Uterus (tissue), 4 donors: ENCODE measurements around the gene UBASH3A. TPM values are rescaled to one million over a fixed set of nuclear protein-coding genes. Genes with fewer than 3 reads are reported as not detected.

Experiments used
- DNase-seq, 2 donors: peaks; one replicate each; pipeline ENCODE4 v3.0.0-alpha.2; 2019 to 2020
- H3K27ac ChIP-seq, 2 donors: fragments of 200-600 bp; sonication (generic); 1 replicate in 1 of 2; 2 replicates in 1 of 2; pipeline ENCODE4 v1.5.1; 2016 to 2018
- H3K27me3 ChIP-seq, 2 donors: fragments of 200-600 bp; sonication (generic); one replicate each; pipeline ENCODE4 v1.5.1; 2018 to 2019; ENCODE audit warnings: control low read depth in 1 of 2
- H3K36me3 ChIP-seq, 2 donors: fragments of 200-600 bp; sonication (generic); one replicate each; pipeline ENCODE4 v1.5.1; 2019; ENCODE audit warnings: control low read depth in 1 of 2
- H3K4me1 ChIP-seq, 2 donors: fragments of 200-600 bp; sonication (generic); one replicate each; pipeline ENCODE4 v1.5.1; 2018 to 2019; ENCODE audit warnings: control low read depth in 1 of 2
- H3K4me3 ChIP-seq, 2 donors: fragments of 200-600 bp; sonication (generic); 1 replicate in 1 of 2; 2 replicates in 1 of 2; pipeline ENCODE4 v1.5.1; 2018 to 2019; ENCODE audit warnings: mild to moderate bottlenecking in 1 of 2
- H3K9me3 ChIP-seq, 2 donors: fragments of 200-600 bp; sonication (generic); one replicate each; pipeline ENCODE4 v1.5.1; 2019; ENCODE audit warnings: control low read depth in 1 of 2
- POLR2A ChIP-seq, 2 donors: fragments of 450-650 bp; IDR thresholded peaks; one replicate each; pipeline ENCODE4 v1.6.1; 2016; ENCODE audit warnings: antibody characterized with exemption in 2 of 2, mild to moderate bottlenecking in 1 of 2, moderate library complexity in 1 of 2
- intact Hi-C: fragments of 100-400 bp; cut with DNase I; formaldehyde crosslinking; loops from one replicate; pipeline ENCODE4 v1.15.1; 2023; ENCODE audit warnings: low total_unique reads
- total RNA-seq, 4 donors: library from RNA; depleted of rRNA in 3 of 4; stranded (reverse); fragments of >200 nt in 3 of 4; gene quantifications; one replicate each; pipeline versions ENCODE4 v1.1.0 to v1.2.4, GENCODE V29; 2014 to 2023
- TF ChIP-seq, protein P1 (sequence below), 4 experiments: fragments of 200-600 bp in 2 of 4; fragments of 450-650 bp in 2 of 4; sonication (generic) in 2 of 4; IDR thresholded peaks; one replicate each; pipeline ENCODE4 v1.5.1; 2016 to 2019; ENCODE audit warnings: antibody characterized with exemption in 4 of 4, mild to moderate bottlenecking in 2 of 4, moderate library complexity in 1 of 4
- donor health status: DM: yes; HTN: yes; CAD: no.

The UBASH3A gene
- total RNA-seq, 4 donors from 2014 or later: 0.79 to 1.0 TPM; not detected in 2

DNA sequence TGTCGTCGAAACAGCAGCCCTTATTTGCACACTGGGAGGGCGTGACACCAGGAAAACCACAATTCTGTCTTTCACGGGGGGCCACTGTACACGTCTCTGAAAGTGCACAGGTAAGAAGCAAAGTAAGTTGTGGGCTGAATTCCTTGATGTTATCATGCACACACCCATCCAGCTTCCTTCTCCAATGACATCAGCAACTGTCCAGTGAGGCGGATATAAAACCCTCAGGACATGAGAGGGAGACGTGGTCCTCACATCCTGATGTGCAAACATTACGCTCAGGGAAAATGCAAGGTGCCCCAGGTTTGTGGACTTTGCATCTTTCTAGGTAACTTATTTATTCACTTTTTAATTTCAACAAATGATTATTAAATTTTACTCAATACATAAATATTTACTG lies 40.4 kb upstream of the UBASH3A start:
- H3K4me3 ChIP-seq: no peak overlapping the region
- no peak overlapping the region for H3K27ac ChIP-seq
- no peaks in the 10 kb centered on the region for H3K9me3 ChIP-seq
- H3K36me3 ChIP-seq: no peaks in the 10 kb centered on the region
- no peaks in the 10 kb centered on the region for H3K27me3 ChIP-seq
- intact Hi-C loops: no loop called here
- DNase-seq: no peak
- TF ChIP-seq POLR2A (IDR thresholded peaks at IDR 0.05): no peak
- TF ChIP-seq, protein P1, sequence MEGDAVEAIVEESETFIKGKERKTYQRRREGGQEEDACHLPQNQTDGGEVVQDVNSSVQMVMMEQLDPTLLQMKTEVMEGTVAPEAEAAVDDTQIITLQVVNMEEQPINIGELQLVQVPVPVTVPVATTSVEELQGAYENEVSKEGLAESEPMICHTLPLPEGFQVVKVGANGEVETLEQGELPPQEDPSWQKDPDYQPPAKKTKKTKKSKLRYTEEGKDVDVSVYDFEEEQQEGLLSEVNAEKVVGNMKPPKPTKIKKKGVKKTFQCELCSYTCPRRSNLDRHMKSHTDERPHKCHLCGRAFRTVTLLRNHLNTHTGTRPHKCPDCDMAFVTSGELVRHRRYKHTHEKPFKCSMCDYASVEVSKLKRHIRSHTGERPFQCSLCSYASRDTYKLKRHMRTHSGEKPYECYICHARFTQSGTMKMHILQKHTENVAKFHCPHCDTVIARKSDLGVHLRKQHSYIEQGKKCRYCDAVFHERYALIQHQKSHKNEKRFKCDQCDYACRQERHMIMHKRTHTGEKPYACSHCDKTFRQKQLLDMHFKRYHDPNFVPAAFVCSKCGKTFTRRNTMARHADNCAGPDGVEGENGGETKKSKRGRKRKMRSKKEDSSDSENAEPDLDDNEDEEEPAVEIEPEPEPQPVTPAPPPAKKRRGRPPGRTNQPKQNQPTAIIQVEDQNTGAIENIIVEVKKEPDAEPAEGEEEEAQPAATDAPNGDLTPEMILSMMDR (IDR thresholded peaks at IDR 0.05): no peak
- no peaks in the 10 kb centered on the region for H3K4me1 ChIP-seq

DNA sequence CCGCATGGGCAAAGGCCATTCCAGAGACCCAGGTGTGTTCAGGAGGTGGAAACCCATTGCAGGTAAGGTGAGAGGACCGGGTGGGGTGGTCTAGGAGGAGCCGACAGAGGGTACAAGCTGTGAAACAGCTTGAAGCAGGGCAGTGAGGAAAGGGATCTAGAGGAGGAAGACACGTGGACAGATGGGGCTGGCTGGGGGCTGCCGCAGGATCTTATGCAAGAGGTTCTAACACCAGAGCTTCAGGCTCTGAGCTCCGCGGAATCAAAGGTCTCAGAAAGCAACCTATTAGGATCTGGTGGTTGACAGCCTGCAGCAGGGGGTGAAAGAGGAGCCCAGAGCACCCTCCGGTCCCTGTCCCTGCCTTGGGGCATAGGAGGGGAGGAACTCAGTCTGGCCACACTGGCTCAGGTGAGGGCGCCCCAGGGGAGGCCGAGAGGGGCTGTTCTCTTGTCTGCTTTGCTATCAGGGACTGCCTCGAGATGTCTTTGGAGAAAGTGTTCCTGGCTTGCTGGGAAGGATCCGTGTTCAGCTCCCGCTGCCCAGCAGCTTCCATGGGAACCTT lies 39.3 kb upstream of the UBASH3A start:
- DNase-seq: no peak
- intact Hi-C loops: no loop called here
- TF ChIP-seq, protein P1 (IDR thresholded peaks at IDR 0.05): no peak
- TF ChIP-seq POLR2A (IDR thresholded peaks at IDR 0.05): no peak
- H3K4me3 ChIP-seq: no peak overlapping the region
- no peaks in the 10 kb centered on the region for H3K27me3 ChIP-seq
- H3K27ac ChIP-seq: no peak overlapping the region
- no peaks in the 10 kb centered on the region for H3K36me3 ChIP-seq
- no peaks in the 10 kb centered on the region for H3K9me3 ChIP-seq
- no peaks in the 10 kb centered on the region for H3K4me1 ChIP-seq

DNA sequence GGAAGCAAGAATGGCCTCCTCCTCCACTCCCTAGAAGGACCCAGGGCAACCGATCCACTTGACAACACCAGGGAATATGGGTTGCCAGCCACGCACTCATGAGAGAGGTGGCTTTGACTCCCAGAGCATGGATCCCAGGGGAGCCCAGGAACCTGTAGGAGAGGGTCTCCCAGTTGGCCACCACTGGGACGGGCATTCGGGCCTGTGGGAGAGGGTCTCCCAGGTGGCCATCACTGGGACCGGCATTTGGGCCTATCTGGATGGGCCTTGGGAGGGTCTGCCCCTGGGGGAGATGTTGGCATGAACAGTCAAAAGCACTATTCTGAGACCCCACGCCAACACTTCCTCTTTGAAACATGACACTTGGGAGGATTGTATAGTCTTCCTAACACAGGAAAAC lies 37.9 kb upstream of the UBASH3A start:
- no peaks in the 10 kb centered on the region for H3K4me1 ChIP-seq
- no peak overlapping the region for H3K4me3 ChIP-seq
- DNase-seq: no peak
- intact Hi-C loops: no loop called here
- TF ChIP-seq POLR2A (IDR thresholded peaks at IDR 0.05): no peak
- TF ChIP-seq, protein P1 (IDR thresholded peaks at IDR 0.05): no peak
- no peaks in the 10 kb centered on the region for H3K36me3 ChIP-seq
- no peak overlapping the region for H3K27ac ChIP-seq
- no peaks in the 10 kb centered on the region for H3K27me3 ChIP-seq
- H3K9me3 ChIP-seq: no peaks in the 10 kb centered on the region

DNA sequence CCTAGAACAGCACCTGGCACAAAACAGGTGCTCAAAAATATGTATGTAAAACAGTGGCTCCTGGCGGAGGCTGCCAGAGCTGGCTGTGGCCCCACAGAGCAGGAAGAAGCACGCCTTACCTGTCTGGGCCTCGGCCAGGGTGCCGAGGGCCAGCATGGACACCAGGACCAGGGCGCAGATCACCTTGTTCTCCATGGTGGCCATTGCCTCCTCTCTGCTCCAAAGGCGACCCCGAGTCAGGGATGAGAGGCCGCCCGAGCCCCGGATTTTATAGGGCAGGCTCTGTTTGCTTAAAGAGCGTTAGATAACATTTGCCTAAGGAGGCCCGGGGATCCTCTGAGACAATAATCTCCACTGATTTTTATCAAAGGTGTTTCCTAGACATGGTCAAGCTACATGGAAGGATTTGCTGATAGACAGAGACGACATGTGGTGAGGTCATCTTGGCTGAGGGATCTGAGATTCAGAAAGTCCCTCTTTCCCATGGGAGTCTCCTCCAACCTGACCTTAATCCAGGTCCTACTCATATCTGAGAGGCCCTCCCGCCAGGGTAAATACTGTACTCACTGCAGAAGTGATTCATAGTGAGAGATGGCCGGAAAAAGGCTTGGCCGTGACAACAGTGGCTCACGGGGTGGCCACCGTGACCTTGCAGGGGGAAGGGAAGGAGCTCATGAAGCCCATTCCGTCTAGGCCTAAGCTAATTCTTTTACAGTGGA lies 37.3 kb upstream of the UBASH3A start, which contains the start of gene TFF1:
TSS of gene TFF1 (minus strand) at position 244 of the 719 bp plus-strand sequence. CDS start at position 204, 40 bp downstream.
- H3K36me3 ChIP-seq: no peaks in the 10 kb centered on the region
- intact Hi-C loops: no loop called here

More for the DNA sequence above, 37.3 kb upstream of the UBASH3A start, which contains the start of gene TFF1:
- TF ChIP-seq, protein P1 (IDR thresholded peaks at IDR 0.05): no peak
- TF ChIP-seq POLR2A (IDR thresholded peaks at IDR 0.05): no peak
- Histone ChIP-seq H3K4me3 (no peak within 1 kb of the TSS), H3K27ac (no peak within 1 kb of the TSS), H3K4me1 (no peaks in the 10 kb centered on the region), H3K9me3 (no peaks in the 10 kb centered on the region), H3K27me3 (no peaks in the 10 kb centered on the region)
- DNase-seq: no peak
